Ovary (tissue), 9 donors: Measurements from ENCODE around the gene KCNN3. TPM values are rescaled to one million over a fixed set of nuclear protein-coding genes. Genes with fewer than 3 reads are reported as not detected.

Source experiments
- DNase-seq, 5 donors: peaks; one replicate each; pipeline ENCODE4 v3.0.0-alpha.2; 2019 to 2020
- H3K27ac ChIP-seq, 2 donors: fragments of 200-600 bp; one replicate each; pipeline versions ENCODE4 v1.5.1 to v1.8.0; 2019 to 2022
- H3K27me3 ChIP-seq: fragments of 200-600 bp; one replicate; pipeline ENCODE4 v1.8.0; 2022
- H3K36me3 ChIP-seq: fragments of 200-600 bp; sonication (generic); one replicate; pipeline ENCODE4 v1.5.1; 2019
- H3K4me1 ChIP-seq: one replicate; pipeline ENCODE4 v1.8.1; 2013; ENCODE audit warnings: mild to moderate bottlenecking, moderate library complexity; ENCODE audit not compliant: insufficient read depth
- H3K4me3 ChIP-seq: fragments of 200-600 bp; sonication (generic); one replicate; pipeline ENCODE4 v1.5.1; 2017
- H3K9me3 ChIP-seq, 2 donors: fragments of 200-600 bp in 1 of 2; sonication (generic) in 1 of 2; one replicate each; pipeline versions ENCODE4 v1.5.1 to v1.8.1; 2013 to 2019; ENCODE audit warnings: mild to moderate bottlenecking in 1 of 2, moderate library complexity in 1 of 2
- EP300 ChIP-seq: sonication (generic); formaldehyde crosslinking; IDR thresholded peaks from one replicate; pipeline ENCODE4 v1.6.1; 2017; ENCODE audit warnings: antibody characterized with exemption
- POLR2A ChIP-seq: fragments of 450-650 bp; IDR thresholded peaks from one replicate; pipeline ENCODE4 v1.6.1; 2017; ENCODE audit warnings: antibody characterized with exemption, mild to moderate bottlenecking, moderate library complexity
- WGBS, 3 donors: extraction: QIAGEN DNeasy Blood & Tissue Kit in 1 of 3; methylation state at CpG; one replicate each; pipeline versions ENCODE4 v1.1.5 to v1.1.7; 2013 to 2017; 5-methylcytosine and 5-hydroxymethylcytosine counted together
- intact Hi-C, 4 donors: fragments of 100-400 bp; cut with DNase I; formaldehyde crosslinking; loops; one replicate each; pipeline versions ENCODE4 v1.11.0 to v1.15.1; 2022 to 2023
- polyA plus RNA-seq, 2 donors: library from polyadenylated mRNA; stranded (reverse); fragments of 200-250 nt in 1 of 2; fragments of 350-450 nt in 1 of 2; fragmentation: Illumina TruSeq in 1 of 2; extraction: RNeasy Lipid Tissue Mini Kit (QIAGEN cat#74804) in 1 of 2; gene quantifications; one replicate each; pipeline ENCODE4 v1.2.3, GENCODE V29; 2013 to 2014
- total RNA-seq, 7 donors: library from RNA; depleted of rRNA in 2 of 7; stranded (reverse); fragments of >200 nt in 2 of 7; fragmentation: NEBNext Ultra II Directional in 3 of 7; extraction: Animal tissue kit (Norgen Biotek cat#: 25700) in 3 of 7; gene quantifications; one replicate each; pipeline versions ENCODE4 v1.1.0 to v1.2.4, GENCODE V29; 2016 to 2023
- TF ChIP-seq, protein P1 (sequence below), 3 donors: fragments of 450-650 bp in 2 of 3; fragments of 200-600 bp in 1 of 3; IDR thresholded peaks; one replicate each; pipeline versions ENCODE4 v1.5.1 to v1.8.0; 2016 to 2022; ENCODE audit warnings: antibody characterized with exemption in 3 of 3, mild to moderate bottlenecking in 1 of 3
- donor health status: DM: no; HTN: no; CAD: no; lungs with moderate emphysema.
- donor health status: DM: no; HTN: no; CAD: no.
- donor health status: Bipolar disorder and iron deficiency.
- donor health status: DM: yes; HTN: yes; CAD: no.
- donor health status: DM: no; HTN: no; CAD: no.
- donor health status: DM: yes; HTN: yes; CAD: no.

KCNN3 gene
- total and polyA plus RNA-seq, 9 donors, result 0.71 to 6.1 (median 1.7) TPM

DNA sequence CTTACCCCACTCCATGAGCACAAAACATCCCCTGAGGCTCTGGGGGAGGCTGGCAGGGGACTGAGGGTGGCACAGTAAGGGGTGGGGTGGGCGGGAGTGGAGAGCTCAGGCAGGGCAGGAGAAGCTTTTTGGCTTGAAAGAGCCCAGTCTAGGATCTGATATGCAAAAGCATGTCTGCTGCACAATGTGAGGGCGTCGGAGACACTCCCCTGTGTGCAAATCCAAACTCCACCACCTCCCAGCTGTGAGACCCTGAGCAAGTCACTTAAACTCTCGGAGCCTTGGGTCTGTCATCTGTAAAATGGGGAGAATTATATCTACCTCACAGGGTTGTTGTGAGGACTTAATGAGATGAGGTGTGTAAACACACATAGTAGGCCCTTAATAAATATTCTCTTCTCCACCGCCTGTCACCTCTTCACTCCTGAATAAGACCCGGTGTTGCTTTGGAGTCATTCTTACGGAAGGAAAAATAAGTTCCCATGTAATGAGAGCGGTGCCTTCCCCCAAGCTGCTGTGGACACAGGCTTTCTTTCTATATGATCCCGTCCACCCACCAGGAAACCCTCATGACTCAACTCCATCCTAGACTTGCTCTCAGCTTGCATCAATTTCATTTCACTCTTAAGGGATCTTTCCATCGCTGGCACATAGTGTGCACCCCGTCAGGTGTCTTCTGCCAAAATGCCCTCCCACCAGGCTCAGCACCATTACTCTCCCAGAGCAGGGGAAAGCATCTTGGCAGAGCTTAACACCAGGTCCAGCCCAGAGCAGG, 12.5 kb downstream of the KCNN3 start:
- WGBS, 3 donors, result 92 to 93% (median 92%) methylated on average over 11 of the region's 11 CpGs
- Histone ChIP-seq H3K9me3 (no peaks in the 10 kb centered on the region), H3K27ac (no peak overlapping the region), H3K27me3 (no peaks in the 10 kb centered on the region), H3K4me3 (no peak overlapping the region), H3K36me3 (no peaks in the 10 kb centered on the region), H3K4me1 (no peaks in the 10 kb centered on the region)
- intact Hi-C loops, result no loop called here
- no peak for DNase-seq
- TF ChIP-seq EP300 (no peak), POLR2A (no peak)
- TF ChIP-seq, protein P1, sequence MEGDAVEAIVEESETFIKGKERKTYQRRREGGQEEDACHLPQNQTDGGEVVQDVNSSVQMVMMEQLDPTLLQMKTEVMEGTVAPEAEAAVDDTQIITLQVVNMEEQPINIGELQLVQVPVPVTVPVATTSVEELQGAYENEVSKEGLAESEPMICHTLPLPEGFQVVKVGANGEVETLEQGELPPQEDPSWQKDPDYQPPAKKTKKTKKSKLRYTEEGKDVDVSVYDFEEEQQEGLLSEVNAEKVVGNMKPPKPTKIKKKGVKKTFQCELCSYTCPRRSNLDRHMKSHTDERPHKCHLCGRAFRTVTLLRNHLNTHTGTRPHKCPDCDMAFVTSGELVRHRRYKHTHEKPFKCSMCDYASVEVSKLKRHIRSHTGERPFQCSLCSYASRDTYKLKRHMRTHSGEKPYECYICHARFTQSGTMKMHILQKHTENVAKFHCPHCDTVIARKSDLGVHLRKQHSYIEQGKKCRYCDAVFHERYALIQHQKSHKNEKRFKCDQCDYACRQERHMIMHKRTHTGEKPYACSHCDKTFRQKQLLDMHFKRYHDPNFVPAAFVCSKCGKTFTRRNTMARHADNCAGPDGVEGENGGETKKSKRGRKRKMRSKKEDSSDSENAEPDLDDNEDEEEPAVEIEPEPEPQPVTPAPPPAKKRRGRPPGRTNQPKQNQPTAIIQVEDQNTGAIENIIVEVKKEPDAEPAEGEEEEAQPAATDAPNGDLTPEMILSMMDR (IDR thresholded peaks at IDR 0.05), result no peak

DNA sequence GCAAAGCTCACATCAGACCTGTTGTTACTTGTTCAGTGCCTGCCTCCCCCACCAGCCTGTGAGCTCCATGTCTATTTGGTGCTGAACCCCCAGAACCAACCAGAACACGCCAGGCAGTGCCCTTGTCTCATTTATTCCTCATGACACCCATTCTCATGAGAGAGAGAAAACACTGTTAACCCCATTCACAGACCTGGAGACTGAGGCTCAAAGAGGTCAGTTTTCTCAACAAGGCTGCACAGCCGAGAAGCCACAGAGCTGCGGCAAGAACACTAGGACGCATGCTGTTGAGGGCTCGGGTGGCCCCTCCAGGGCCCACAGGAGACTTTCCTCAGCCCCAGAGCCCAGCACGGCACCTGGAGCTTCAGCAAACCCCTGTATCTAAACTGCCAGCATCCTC, 13.1 kb downstream of the KCNN3 start:
- Histone ChIP-seq H3K27ac (no peak overlapping the region), H3K27me3 (no peaks in the 10 kb centered on the region), H3K36me3 (no peaks in the 10 kb centered on the region), H3K4me1 (no peaks in the 10 kb centered on the region), H3K4me3 (no peak overlapping the region), H3K9me3 (no peaks in the 10 kb centered on the region)
- TF ChIP-seq POLR2A (no peak), EP300 (no peak)
- TF ChIP-seq, protein P1 (IDR thresholded peaks at IDR 0.05), result no peak
- WGBS, 3 donors, result 92 to 96% (median 95%) methylated on average over 6 of the region's 6 CpGs
- intact Hi-C loops, result no loop called here
- no peak for DNase-seq

DNA sequence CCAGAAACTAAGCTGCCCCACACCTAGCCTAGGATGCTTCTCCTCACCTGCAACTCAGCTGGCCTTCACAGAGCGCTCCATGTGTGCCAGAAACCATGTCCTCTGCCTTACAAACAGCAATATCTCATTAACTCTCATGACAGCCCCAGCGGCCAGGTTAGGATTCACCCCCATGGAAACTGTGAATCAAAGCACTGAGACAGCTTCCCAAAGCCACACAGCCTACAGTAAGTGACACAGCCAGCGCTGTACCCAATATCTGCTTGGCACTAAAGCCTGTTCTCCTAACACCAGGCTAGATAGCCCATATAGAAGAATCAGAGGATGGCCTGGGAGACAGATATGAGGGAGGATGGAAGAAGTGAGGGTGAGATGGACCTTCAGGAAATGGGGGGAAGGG, 13.5 kb downstream of the KCNN3 start:
- Histone ChIP-seq H3K27ac (no peak overlapping the region), H3K4me3 (no peak overlapping the region), H3K4me1 (no peaks in the 10 kb centered on the region), H3K27me3 (no peaks in the 10 kb centered on the region), H3K36me3 (no peaks in the 10 kb centered on the region), H3K9me3 (no peaks in the 10 kb centered on the region)
- intact Hi-C loops, result no loop called here
- TF ChIP-seq EP300 (no peak), POLR2A (no peak)
- TF ChIP-seq, protein P1 (IDR thresholded peaks at IDR 0.05), result no peak
- WGBS, 3 donors, result 87 to 94% (median 91%) methylated on average over 3 of the region's 3 CpGs
- no peak for DNase-seq

DNA sequence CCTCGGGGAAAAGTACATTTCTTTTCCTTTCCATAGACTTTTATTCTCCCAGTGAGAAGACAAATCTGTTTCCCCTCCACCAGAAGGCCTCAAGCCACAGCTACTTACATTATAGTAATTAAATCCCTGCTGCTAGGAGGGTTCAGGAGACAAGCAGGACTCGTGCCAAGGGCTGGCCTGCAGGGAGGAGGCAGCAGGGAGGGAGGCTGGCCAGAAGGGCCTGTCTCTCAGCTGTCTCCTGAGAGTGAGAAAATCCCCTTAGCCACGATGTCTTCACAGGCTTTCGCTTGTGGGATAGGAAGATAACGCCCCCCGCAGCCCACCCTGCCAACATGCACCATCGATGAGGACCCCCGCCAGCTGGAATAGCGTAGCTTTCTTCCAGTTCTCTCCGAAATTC, 14.0 kb downstream of the KCNN3 start:
- intact Hi-C loops, result no loop called here
- H3K4me1 ChIP-seq, result no peaks in the 10 kb centered on the region
- 34 to 41% (median 40%) methylated on average over 10 of the region's 10 CpGs for WGBS, 3 donors
- no peak for DNase-seq
- no peaks in the 10 kb centered on the region for H3K27me3 ChIP-seq
- TF ChIP-seq POLR2A, result no peak
- TF ChIP-seq, protein P1 (IDR thresholded peaks at IDR 0.05), result no peak
- TF ChIP-seq EP300, result no peak
- no peak overlapping the region for H3K4me3 ChIP-seq
- H3K27ac ChIP-seq, result no peak overlapping the region
- H3K9me3 ChIP-seq, result no peaks in the 10 kb centered on the region
- H3K36me3 ChIP-seq, result no peaks in the 10 kb centered on the region
